GM12878 (cell line): ENCODE results near the gene APELA. TPM values are rescaled to one million over a fixed set of nuclear protein-coding genes. Genes with fewer than 3 reads are reported as not detected.

ENCODE experiments used
- ATAC-seq: fragments of 200-7000 bp; cut with Tn5 transposase; 3 replicates; pipeline ENCODE4 v1.9.1; 2020; ENCODE audit warnings: mild to moderate bottlenecking, moderate library complexity
- BruUV-seq: library from RNA; stranded (reverse); fragments of 400-500 nt; replicated peaks from 2 replicates; lab custom pipeline; 2021; lab: Mats Ljungman, UMichigan
- CTCF ChIA-PET: fragments of 300-600 bp; sonication (Branson Sonifier 250); formaldehyde crosslinking; extraction: SDS; loops from one replicate; lab custom pipeline; 2021; ENCODE audit warnings: inconsistent platforms; lab: Yijun Ruan, JAX
- POLR2A ChIA-PET: fragments of 350-600 bp; formaldehyde crosslinking; extraction: SDS; loops from one replicate; lab custom pipeline; 2021; ENCODE audit warnings: inconsistent platforms; lab: Charles Lee
- RAD21 ChIA-PET: fragments of 300-600 bp; sonication (Branson Sonifier 250); formaldehyde crosslinking; loops from one replicate; lab custom pipeline; 2023; ENCODE audit warnings: antibody characterized with exemption; ENCODE audit not compliant: unreplicated experiment; lab: Charles Lee
- SMC1A ChIA-PET: fragments of 300-600 bp; sonication (Branson Sonifier 250); formaldehyde crosslinking; loops from one replicate; lab custom pipeline; 2023; ENCODE audit not compliant: unreplicated experiment, uncharacterized antibody; lab: Charles Lee
- DNase-seq: peaks from one replicate; pipeline ENCODE4 v3.0.0-alpha.2; 2011; ENCODE audit warnings: low read depth, low spot score
- FAIRE-seq: peaks from 3 replicates; lab custom pipeline; 2011; peaks lifted over from hg19 to GRCh38; lab: Jason Lieb, UNC
- H2AFZ ChIP-seq: 2 replicates; pipeline ENCODE4 v1.6.0; 2011; ENCODE audit warnings: low read depth, low read length, control low read depth; ENCODE audit not compliant: control insufficient read depth
- H3K27ac ChIP-seq: 2 replicates; pipeline ENCODE4 v1.5.1; 2011; ENCODE audit warnings: control low read depth; ENCODE audit not compliant: control insufficient read depth, insufficient read depth
- H3K27me3 ChIP-seq, 2 experiments: replicated peaks in 1 of 2; 2 replicates each; pipeline versions ENCODE4 v1.6.0 to v1.6.1; 2011; ENCODE audit warnings: low read length in 1 of 2; ENCODE audit not compliant: control insufficient read depth in 2 of 2, insufficient read depth in 2 of 2
- H3K36me3 ChIP-seq, 2 experiments: 2 replicates each; pipeline ENCODE4 v1.5.1; 2011; ENCODE audit warnings: low read length in 1 of 2; ENCODE audit not compliant: control insufficient read depth in 2 of 2, insufficient read depth in 2 of 2
- H3K4me1 ChIP-seq: 2 replicates; pipeline ENCODE4 v1.6.1; 2011; ENCODE audit warnings: mild to moderate bottlenecking, low read length, moderate library complexity, mixed read lengths; ENCODE audit not compliant: control insufficient read depth, insufficient read depth
- H3K4me2 ChIP-seq: 2 replicates; pipeline ENCODE4 v1.6.0; 2011; ENCODE audit warnings: control low read depth; ENCODE audit not compliant: control insufficient read depth, insufficient read depth
- H3K4me3 ChIP-seq: fragments of 200-600 bp; sonication (generic); 2 replicates; pipeline ENCODE4 v1.5.1; 2016
- H3K79me2 ChIP-seq: 2 replicates; pipeline ENCODE4 v1.6.0; 2011; ENCODE audit warnings: low read length; ENCODE audit not compliant: control insufficient read depth, insufficient read depth
- H3K9ac ChIP-seq: 2 replicates; pipeline ENCODE4 v1.8.0; 2011; ENCODE audit warnings: low read length, control low read depth, mixed read lengths; ENCODE audit not compliant: control insufficient read depth, insufficient read depth
- H3K9me3 ChIP-seq: replicated peaks from 3 replicates; pipeline ENCODE4 v1.5.1; 2011; ENCODE audit warnings: mild to moderate bottlenecking, low read length; ENCODE audit not compliant: control insufficient read depth, insufficient read depth
- H4K20me1 ChIP-seq: 2 replicates; pipeline ENCODE4 v1.6.0; 2011; ENCODE audit not compliant: control insufficient read depth, insufficient read depth
- ASH2L ChIP-seq: fragments of 300-600, 200-600 bp; sonication (generic); IDR thresholded peaks from 2 replicates; pipeline ENCODE4 v1.6.1; 2017; ENCODE audit warnings: low read depth, mild to moderate bottlenecking, borderline replicate concordance
- CEBPZ ChIP-seq: fragments of 150-350 bp; IDR thresholded peaks from 2 replicates; pipeline ENCODE4 v1.6.1; 2016; ENCODE audit warnings: low read depth, low read length
- CREM ChIP-seq: IDR thresholded peaks from 2 replicates; pipeline ENCODE4 v1.6.1; 2014; ENCODE audit warnings: antibody characterized with exemption, low read depth
- E4F1 ChIP-seq: fragments of 450-650 bp; IDR thresholded peaks from 2 replicates; pipeline ENCODE4 v1.6.1; 2018; ENCODE audit warnings: borderline replicate concordance, mild to moderate bottlenecking; ENCODE audit not compliant: partially characterized antibody
- ESRRA ChIP-seq: IDR thresholded peaks from 2 replicates; pipeline ENCODE4 v1.6.1; 2012; ENCODE audit warnings: mild to moderate bottlenecking, low read length, improper control_type of control experiment
- MTA3 ChIP-seq: IDR thresholded peaks from 2 replicates; pipeline ENCODE4 v1.6.1; 2012; ENCODE audit warnings: low read length, inconsistent platforms, borderline replicate concordance
- MYB ChIP-seq: fragments of 150-350 bp; IDR thresholded peaks from 2 replicates; pipeline ENCODE4 v1.6.1; 2014; ENCODE audit warnings: mild to moderate bottlenecking, low read depth, low read length, borderline replicate concordance
- NFIC ChIP-seq: IDR thresholded peaks from 2 replicates; pipeline ENCODE4 v1.6.1; 2012; ENCODE audit warnings: low read depth, mild to moderate bottlenecking, inconsistent platforms, low read length, moderate library complexity
- NFYA ChIP-seq: IDR thresholded peaks from 2 replicates; pipeline ENCODE4 v1.6.1; 2011; ENCODE audit warnings: low read depth, mild to moderate bottlenecking, low read length, improper control_type of control experiment, borderline replicate concordance
- NR2F1 ChIP-seq: fragments of 450-650 bp; conservative IDR thresholded peaks from 2 replicates; pipeline ENCODE4 v1.6.1; 2017; ENCODE audit warnings: mild to moderate bottlenecking
- PML ChIP-seq: IDR thresholded peaks from 2 replicates; pipeline ENCODE4 v1.6.1; 2012; ENCODE audit warnings: low read length, inconsistent platforms
- SIX5 ChIP-seq: IDR thresholded peaks from 2 replicates; pipeline ENCODE4 v1.6.1; 2011; ENCODE audit warnings: mild to moderate bottlenecking, low read depth, low read length, moderate library complexity; ENCODE audit not compliant: severe bottlenecking
- SMARCA5 ChIP-seq: fragments of 450-650 bp; IDR thresholded peaks from 2 replicates; pipeline ENCODE4 v1.6.1; 2017; ENCODE audit warnings: mild to moderate bottlenecking
- SMC3 ChIP-seq: IDR thresholded peaks from 2 replicates; pipeline ENCODE4 v1.6.1; 2011; ENCODE audit warnings: low read length, improper control_type of control experiment, borderline replicate concordance
- SUPT20H ChIP-seq: IDR thresholded peaks from 2 replicates; pipeline ENCODE4 v1.6.1; 2011; ENCODE audit warnings: low read depth, mild to moderate bottlenecking, low read length, moderate library complexity, borderline replicate concordance; ENCODE audit not compliant: control insufficient read depth
- TAF1 ChIP-seq: IDR thresholded peaks from 2 replicates; pipeline ENCODE4 v1.6.1; 2011; ENCODE audit warnings: mild to moderate bottlenecking, low read depth, low read length, borderline replicate concordance
- TCF7 ChIP-seq: IDR thresholded peaks from 2 replicates; pipeline ENCODE4 v1.6.1; 2014; ENCODE audit warnings: antibody characterized with exemption, borderline replicate concordance
- ZZZ3 ChIP-seq: IDR thresholded peaks from 2 replicates; pipeline ENCODE4 v1.6.1; 2011; ENCODE audit warnings: low read depth; ENCODE audit not compliant: control insufficient read depth, insufficient read length
- WGBS: methylation state at CpG from one replicate; pipeline ENCODE4 v1.1.6; 2016; ENCODE audit warnings: low lambda C conversion rate; ENCODE audit not compliant: insufficient replicate concordance, insufficient coverage; ENCODE audit errors: missing lambda C conversion rate; 5-methylcytosine and 5-hydroxymethylcytosine counted together
- in situ Hi-C: fragments of 300-500 bp; cut with MboI; formaldehyde crosslinking; loops from 9 replicates; pipeline ENCODE4 v1.14.3; 2018; ENCODE audit warnings: mixed read lengths
- intact Hi-C: fragments of 100-400 bp; cut with micrococcal nuclease; formaldehyde crosslinking; loops from one replicate; pipeline ENCODE4 v1.14.2; 2022; ENCODE audit not compliant: unreplicated experiment
- polyA plus RNA-seq, 11 experiments: library from polyadenylated mRNA; depleted of rRNA in 4 of 11; unstranded in 6 of 11; stranded (reverse) in 5 of 11; fragments of >200 nt; fragmentation: Nextera tagmentation in 4 of 11; fragmentation: Illumina TruSeq in 1 of 11; extraction: Ambion mirVana in 4 of 11; extraction: Trizol in 1 of 11; gene quantifications; 1 replicate in 1 of 11; 2 replicates in 10 of 11; pipeline versions ENCODE4 v1.2.1 to v1.2.3, GENCODE V29; 2011 to 2016; ENCODE audit warnings: inconsistent platforms in 2 of 11, missing spikeins in 2 of 11, low read depth in 1 of 11
- total RNA-seq, 4 experiments: library from RNA; depleted of rRNA in 3 of 4; stranded (reverse); fragments of >200 nt in 3 of 4; fragmentation: Illumina TruSeq in 1 of 4; extraction: Trizol in 1 of 4; gene quantifications; 2 replicates each; pipeline versions ENCODE4 v1.2.1 to v1.2.3, GENCODE V29; 2013 to 2021
- TF ChIP-seq, protein P1 (sequence below): IDR thresholded peaks from 2 replicates; pipeline ENCODE4 v1.6.1; 2012; ENCODE audit warnings: low read depth, low read length, improper control_type of control experiment

The APELA gene
- total and polyA plus RNA-seq, 10 of the 15 experiments (the other 5 are each of a cell fraction or from before 2014, with no cell fraction given): 0.79 to 6.9 (median 1.2) TPM

DNA sequence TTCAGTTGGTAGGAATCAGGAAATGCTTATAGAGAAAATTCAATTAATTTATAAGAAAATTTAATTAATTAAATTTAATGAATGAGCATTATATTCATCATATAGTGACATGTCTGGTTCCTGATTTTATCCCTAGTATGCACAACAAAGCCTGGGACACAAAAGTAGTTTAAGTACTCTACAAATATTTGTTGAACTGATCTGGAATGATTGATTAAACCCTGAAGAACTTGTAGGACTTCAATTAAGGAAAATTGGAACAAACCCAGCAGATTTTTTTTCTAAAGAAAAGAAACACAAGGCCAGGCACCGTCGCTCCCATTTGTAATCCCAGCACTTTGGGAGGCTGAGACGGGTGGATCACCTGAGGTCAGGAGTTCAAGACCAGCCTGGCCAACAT, 4.5 kb upstream of the APELA start:
- Histone ChIP-seq H3K27ac (no peak overlapping the region), H3K27me3 (no peaks in the 10 kb centered on the region), H2AFZ (no peak overlapping the region), H3K9me3 (no peaks in the 10 kb centered on the region; the same call in 2 of the 3 replicates), H3K4me3 (no peak overlapping the region), H3K36me3 (no peaks in the 10 kb centered on the region), H3K4me1 (no peaks in the 10 kb centered on the region), H3K4me2 (no peak overlapping the region), H4K20me1 (no peaks in the 10 kb centered on the region), H3K9ac (no peak overlapping the region), H3K79me2 (no peaks in the 10 kb centered on the region)
- ChIA-PET CTCF (interaction anchor here (0.7 kb wide), 1 partner anchor 321 kb away, joined by 3 read pairs; no protein-coding TSS in a partner anchor), RAD21 (no interaction called here), POLR2A (no interaction called here), SMC1A (no interaction called here)
- TF ChIP-seq NR2F1 (no peak), SIX5 (no peak), PML (no peak), CREM (no peak), CEBPZ (no peak), SMARCA5 (no peak), SMC3 (no peak), NFYA (no peak), ASH2L (no peak), TCF7 (no peak), NFIC (no peak), SUPT20H (no peak), MYB (no peak), ESRRA (no peak), ZZZ3 (no peak), TAF1 (no peak), E4F1 (no peak), MTA3 (no peak)
- TF ChIP-seq, protein P1, sequence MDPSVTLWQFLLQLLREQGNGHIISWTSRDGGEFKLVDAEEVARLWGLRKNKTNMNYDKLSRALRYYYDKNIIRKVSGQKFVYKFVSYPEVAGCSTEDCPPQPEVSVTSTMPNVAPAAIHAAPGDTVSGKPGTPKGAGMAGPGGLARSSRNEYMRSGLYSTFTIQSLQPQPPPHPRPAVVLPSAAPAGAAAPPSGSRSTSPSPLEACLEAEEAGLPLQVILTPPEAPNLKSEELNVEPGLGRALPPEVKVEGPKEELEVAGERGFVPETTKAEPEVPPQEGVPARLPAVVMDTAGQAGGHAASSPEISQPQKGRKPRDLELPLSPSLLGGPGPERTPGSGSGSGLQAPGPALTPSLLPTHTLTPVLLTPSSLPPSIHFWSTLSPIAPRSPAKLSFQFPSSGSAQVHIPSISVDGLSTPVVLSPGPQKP: no peak
- DNase-seq: no peak
- intact Hi-C loops: no loop called here
- no TSS peak for BruUV-seq
- FAIRE-seq: no peak
- 85% methylated on average over 3 of the region's 3 CpGs for WGBS
- ATAC-seq: no peak
- in situ Hi-C loops: no loop called here
